ENCODE measurements around the gene TAGAP. TPM values are rescaled to one million over a fixed set of nuclear protein-coding genes. Genes with fewer than 3 reads are reported as not detected.

The TAGAP gene
- total and polyA plus RNA-seq, 4 donors = 0.56 to 2.0 (median 1.1) TPM

DNA sequence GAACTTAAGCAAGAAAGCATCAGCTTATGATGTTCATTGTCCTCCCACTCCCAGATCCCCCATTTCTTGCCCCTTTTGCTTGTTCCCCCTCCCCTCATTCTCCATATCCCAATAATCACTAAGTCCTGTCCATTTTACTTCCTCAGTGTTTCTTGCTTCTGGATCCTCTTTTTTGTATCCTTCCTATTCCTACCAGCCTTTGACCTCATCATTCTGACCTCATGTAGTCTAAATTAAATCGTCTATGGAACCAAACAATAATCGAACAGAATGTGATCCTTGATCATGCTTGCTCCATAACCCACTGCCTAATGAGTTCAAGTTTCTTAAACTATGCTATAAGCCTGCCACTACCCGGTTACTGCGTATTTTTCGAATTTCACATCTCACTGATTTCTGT is 39.4 kb downstream of the TAGAP start:
- 91% methylated on average over 5 of the region's 5 CpGs for WGBS
- H3K4me3 ChIP-seq (ENCODE audit: low read depth in 1 of 3, low read length in 3 of 3) = no peak overlapping the region
- H3K9me3 ChIP-seq (ENCODE audit: control insufficient read depth in 4 of 4, low read length in 3 of 4) = no peaks in the 10 kb centered on the region
- DNase-seq (ENCODE audit: low spot score) = no peak
- peaks cover 0 to 10% (median 4%) of the 10 kb centered on the region in 4 donors for H3K4me1 ChIP-seq (ENCODE audit: control insufficient read depth in 4 of 4, insufficient read depth in 4 of 4, low read length in 3 of 4)
- no peaks in the 10 kb centered on the region for H3K36me3 ChIP-seq (ENCODE audit: control insufficient read depth in 4 of 4, insufficient read depth in 3 of 4, low read depth in 1 of 4, low read length in 3 of 4)
- H3K9ac ChIP-seq (ENCODE audit: low read depth in 1 of 2, low read length in 2 of 2) = no peak overlapping the region
- H3K27ac ChIP-seq (ENCODE audit: low read depth in 1 of 2, low read length in 2 of 2) = no peak overlapping the region
- TF ChIP-seq, protein P1, sequence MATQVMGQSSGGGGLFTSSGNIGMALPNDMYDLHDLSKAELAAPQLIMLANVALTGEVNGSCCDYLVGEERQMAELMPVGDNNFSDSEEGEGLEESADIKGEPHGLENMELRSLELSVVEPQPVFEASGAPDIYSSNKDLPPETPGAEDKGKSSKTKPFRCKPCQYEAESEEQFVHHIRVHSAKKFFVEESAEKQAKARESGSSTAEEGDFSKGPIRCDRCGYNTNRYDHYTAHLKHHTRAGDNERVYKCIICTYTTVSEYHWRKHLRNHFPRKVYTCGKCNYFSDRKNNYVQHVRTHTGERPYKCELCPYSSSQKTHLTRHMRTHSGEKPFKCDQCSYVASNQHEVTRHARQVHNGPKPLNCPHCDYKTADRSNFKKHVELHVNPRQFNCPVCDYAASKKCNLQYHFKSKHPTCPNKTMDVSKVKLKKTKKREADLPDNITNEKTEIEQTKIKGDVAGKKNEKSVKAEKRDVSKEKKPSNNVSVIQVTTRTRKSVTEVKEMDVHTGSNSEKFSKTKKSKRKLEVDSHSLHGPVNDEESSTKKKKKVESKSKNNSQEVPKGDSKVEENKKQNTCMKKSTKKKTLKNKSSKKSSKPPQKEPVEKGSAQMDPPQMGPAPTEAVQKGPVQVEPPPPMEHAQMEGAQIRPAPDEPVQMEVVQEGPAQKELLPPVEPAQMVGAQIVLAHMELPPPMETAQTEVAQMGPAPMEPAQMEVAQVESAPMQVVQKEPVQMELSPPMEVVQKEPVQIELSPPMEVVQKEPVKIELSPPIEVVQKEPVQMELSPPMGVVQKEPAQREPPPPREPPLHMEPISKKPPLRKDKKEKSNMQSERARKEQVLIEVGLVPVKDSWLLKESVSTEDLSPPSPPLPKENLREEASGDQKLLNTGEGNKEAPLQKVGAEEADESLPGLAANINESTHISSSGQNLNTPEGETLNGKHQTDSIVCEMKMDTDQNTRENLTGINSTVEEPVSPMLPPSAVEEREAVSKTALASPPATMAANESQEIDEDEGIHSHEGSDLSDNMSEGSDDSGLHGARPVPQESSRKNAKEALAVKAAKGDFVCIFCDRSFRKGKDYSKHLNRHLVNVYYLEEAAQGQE (IDR thresholded peaks at IDR 0.05) = no peak
- TF ChIP-seq TAF1 (conservative IDR thresholded peaks at IDR 0.05) (no peak), FOXA2 (IDR thresholded peaks at IDR 0.05) (no peak), RXRA (IDR thresholded peaks at IDR 0.05) (no peak), RAD21 (IDR thresholded peaks at IDR 0.05) (no peak), JUND (IDR thresholded peaks at IDR 0.05) (no peak), EGR1 (IDR thresholded peaks at IDR 0.05; ENCODE audit: low read depth in 2 of 2) (no peak), FOXA1 (IDR thresholded peaks at IDR 0.05) (no peak)
- TF ChIP-seq, protein P2, sequence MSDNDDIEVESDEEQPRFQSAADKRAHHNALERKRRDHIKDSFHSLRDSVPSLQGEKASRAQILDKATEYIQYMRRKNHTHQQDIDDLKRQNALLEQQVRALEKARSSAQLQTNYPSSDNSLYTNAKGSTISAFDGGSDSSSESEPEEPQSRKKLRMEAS (IDR thresholded peaks at IDR 0.05) = no peak
- TF ChIP-seq, protein P3, sequence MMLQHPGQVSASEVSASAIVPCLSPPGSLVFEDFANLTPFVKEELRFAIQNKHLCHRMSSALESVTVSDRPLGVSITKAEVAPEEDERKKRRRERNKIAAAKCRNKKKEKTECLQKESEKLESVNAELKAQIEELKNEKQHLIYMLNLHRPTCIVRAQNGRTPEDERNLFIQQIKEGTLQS (IDR thresholded peaks at IDR 0.05) = no peak
- H3K27me3 ChIP-seq (ENCODE audit: control insufficient read depth in 4 of 4, insufficient read depth in 4 of 4, low read length in 3 of 4) = no peaks in the 10 kb centered on the region

DNA sequence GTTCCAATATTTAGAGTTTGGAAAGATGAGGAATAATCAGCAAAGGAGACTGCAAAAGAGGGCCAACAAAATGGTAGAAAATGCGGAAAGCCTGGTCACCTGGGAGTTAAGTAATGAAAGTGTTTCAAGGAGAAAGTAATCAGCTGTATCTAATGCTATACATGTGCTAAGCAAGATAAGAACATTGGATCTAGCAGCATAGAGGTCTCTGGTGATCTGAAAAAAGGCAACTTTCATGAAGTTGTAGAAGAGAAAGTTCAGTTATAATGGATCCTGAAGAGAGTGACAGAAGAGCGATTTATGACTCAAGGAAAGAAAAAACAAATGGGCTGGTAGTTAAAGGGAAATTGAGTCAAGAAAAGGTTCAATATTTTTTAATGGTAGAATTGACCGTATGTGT is 40.2 kb downstream of the TAGAP start:
- no peak for DNase-seq (ENCODE audit: low spot score)
- Histone ChIP-seq H3K36me3 (ENCODE audit: control insufficient read depth in 4 of 4, insufficient read depth in 3 of 4, low read depth in 1 of 4, low read length in 3 of 4) (no peaks in the 10 kb centered on the region), H3K9me3 (ENCODE audit: control insufficient read depth in 4 of 4, low read length in 3 of 4) (no peaks in the 10 kb centered on the region), H3K27me3 (ENCODE audit: control insufficient read depth in 4 of 4, insufficient read depth in 4 of 4, low read length in 3 of 4) (no peaks in the 10 kb centered on the region), H3K4me3 (ENCODE audit: low read depth in 1 of 3, low read length in 3 of 3) (no peak overlapping the region), H3K9ac (ENCODE audit: low read depth in 1 of 2, low read length in 2 of 2) (no peak overlapping the region), H3K4me1 (ENCODE audit: control insufficient read depth in 4 of 4, insufficient read depth in 4 of 4, low read length in 3 of 4) (peaks cover 0 to 10% (median 4%) of the 10 kb centered on the region in 4 donors), H3K27ac (ENCODE audit: low read depth in 1 of 2, low read length in 2 of 2) (no peak overlapping the region)
- TF ChIP-seq RXRA (IDR thresholded peaks at IDR 0.05) (no peak), YY1 (IDR thresholded peaks at IDR 0.05) (no peak), FOXA1 (IDR thresholded peaks at IDR 0.05) (no peak), FOXA2 (IDR thresholded peaks at IDR 0.05) (no peak), HNF4G (IDR thresholded peaks at IDR 0.05) (no peak), GABPA (IDR thresholded peaks at IDR 0.05 in 1 of 2, conservative IDR thresholded peaks at IDR 0.05 in 1 of 2) (no peak), JUND (IDR thresholded peaks at IDR 0.05) (no peak), TAF1 (conservative IDR thresholded peaks at IDR 0.05) (no peak), EGR1 (IDR thresholded peaks at IDR 0.05; ENCODE audit: low read depth in 2 of 2) (no peak), NR2F2 (IDR thresholded peaks at IDR 0.05) (no peak), HNF4A (conservative IDR thresholded peaks at IDR 0.05) (no peak)
- TF ChIP-seq, protein P2 (IDR thresholded peaks at IDR 0.05) = no peak
- TF ChIP-seq, protein P3 (IDR thresholded peaks at IDR 0.05) = no peak
- TF ChIP-seq, protein P1 (IDR thresholded peaks at IDR 0.05) = no peak
- TF ChIP-seq, protein P4, sequence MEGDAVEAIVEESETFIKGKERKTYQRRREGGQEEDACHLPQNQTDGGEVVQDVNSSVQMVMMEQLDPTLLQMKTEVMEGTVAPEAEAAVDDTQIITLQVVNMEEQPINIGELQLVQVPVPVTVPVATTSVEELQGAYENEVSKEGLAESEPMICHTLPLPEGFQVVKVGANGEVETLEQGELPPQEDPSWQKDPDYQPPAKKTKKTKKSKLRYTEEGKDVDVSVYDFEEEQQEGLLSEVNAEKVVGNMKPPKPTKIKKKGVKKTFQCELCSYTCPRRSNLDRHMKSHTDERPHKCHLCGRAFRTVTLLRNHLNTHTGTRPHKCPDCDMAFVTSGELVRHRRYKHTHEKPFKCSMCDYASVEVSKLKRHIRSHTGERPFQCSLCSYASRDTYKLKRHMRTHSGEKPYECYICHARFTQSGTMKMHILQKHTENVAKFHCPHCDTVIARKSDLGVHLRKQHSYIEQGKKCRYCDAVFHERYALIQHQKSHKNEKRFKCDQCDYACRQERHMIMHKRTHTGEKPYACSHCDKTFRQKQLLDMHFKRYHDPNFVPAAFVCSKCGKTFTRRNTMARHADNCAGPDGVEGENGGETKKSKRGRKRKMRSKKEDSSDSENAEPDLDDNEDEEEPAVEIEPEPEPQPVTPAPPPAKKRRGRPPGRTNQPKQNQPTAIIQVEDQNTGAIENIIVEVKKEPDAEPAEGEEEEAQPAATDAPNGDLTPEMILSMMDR (IDR thresholded peaks at IDR 0.05; ENCODE audit: low read depth, low read length, missing input control) = no peak
- TF ChIP-seq, protein P5, sequence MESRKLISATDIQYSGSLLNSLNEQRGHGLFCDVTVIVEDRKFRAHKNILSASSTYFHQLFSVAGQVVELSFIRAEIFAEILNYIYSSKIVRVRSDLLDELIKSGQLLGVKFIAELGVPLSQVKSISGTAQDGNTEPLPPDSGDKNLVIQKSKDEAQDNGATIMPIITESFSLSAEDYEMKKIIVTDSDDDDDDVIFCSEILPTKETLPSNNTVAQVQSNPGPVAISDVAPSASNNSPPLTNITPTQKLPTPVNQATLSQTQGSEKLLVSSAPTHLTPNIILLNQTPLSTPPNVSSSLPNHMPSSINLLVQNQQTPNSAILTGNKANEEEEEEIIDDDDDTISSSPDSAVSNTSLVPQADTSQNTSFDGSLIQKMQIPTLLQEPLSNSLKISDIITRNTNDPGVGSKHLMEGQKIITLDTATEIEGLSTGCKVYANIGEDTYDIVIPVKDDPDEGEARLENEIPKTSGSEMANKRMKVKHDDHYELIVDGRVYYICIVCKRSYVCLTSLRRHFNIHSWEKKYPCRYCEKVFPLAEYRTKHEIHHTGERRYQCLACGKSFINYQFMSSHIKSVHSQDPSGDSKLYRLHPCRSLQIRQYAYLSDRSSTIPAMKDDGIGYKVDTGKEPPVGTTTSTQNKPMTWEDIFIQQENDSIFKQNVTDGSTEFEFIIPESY (IDR thresholded peaks at IDR 0.05) = no peak
- 78% methylated on average over 3 of the region's 3 CpGs for WGBS
